Stimulated activated CD4-positive, alpha-beta T cell treated with anti-CD3 and anti-CD28 coated beads, Interleukin-4, amount 100 ng/mL, for 1 hour (primary cell): ENCODE data around the gene DR1.

Experiments
- DNase-seq: peaks from one replicate; pipeline ENCODE4 v3.0.0-alpha.2; 2020

DR1 gene

DNA sequence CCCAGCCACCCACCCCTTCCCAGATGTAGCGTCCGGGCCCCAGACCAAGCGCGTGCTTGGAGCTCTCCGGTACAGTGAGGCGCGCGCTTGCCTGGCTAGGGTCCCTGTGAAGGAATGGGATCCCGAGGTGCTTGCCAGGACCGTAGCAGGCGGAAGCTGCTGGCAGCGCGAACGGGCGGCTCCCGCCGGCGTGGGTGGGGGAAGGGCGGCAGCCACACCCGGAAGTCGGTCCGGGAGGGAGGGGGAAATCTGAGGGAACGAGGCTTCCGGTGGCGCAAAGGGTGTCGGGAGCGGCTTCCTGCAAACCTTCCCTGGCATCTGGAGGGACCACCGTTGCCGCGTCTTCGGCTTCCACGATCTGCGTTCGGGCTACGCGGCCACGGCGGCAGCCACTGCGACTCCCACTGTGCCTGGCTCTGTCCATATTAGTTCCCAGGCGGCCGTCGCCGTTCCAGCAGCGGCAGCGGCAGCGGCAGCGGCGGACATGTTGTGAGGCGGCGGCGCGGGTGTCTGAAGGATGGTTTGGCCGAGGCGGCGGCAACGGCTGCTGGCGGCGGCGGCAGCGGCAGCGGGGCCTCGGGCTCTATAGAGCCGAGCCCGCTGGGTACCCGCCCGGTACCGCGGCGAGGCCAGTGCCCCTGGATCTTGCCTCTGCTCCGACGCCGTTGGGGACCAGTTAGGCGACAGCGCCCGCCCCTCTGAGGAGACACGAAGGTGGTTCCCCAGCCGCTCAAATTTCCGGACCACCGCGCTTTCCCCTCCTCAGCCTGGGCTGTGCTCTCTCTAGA lies at the start of gene DR1:
TSS of gene DR1 (plus strand) at position 275 of the 788 bp plus-strand sequence. CDS start 739 bp downstream, outside the sequence.
- peak; percentile 93 for DNase-seq

DNA sequence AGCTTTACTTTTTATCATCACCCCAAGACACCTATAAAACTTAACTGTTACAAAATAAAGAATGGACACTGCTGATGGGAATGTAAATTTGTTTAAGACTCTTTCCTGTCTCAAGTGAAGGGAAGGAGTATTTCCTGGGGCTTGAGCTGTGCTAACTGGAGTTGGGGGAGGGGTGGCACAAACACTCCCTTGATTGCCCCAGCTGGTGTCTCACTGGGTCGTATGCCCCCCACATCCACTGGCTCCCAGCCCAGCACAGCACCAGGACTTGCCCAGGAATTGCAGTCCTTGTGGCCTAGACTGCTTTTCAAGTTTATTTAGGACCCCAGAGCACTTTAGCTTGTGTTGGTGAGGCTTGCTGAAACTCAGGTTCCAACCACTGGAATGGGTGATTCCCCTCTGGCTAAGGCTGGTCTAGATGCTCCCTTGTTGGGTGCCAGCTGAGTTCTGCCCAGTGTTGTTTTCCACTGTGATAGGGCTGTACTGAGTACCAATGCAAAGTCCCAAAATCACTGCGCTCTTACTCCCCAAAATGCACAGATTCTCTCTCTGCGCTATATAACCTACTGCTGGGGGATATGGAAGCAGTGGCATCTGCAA lies 49.1 kb upstream of the DR1 start:
- no peak for DNase-seq

GRCh38 chr1:93301131-93301530 lies 44.6 kb upstream of the DR1 start:
- DNase-seq: no peak

GRCh38 chr1:93302078-93302477 lies 43.6 kb upstream of the DR1 start:
- no peak for DNase-seq

DNA sequence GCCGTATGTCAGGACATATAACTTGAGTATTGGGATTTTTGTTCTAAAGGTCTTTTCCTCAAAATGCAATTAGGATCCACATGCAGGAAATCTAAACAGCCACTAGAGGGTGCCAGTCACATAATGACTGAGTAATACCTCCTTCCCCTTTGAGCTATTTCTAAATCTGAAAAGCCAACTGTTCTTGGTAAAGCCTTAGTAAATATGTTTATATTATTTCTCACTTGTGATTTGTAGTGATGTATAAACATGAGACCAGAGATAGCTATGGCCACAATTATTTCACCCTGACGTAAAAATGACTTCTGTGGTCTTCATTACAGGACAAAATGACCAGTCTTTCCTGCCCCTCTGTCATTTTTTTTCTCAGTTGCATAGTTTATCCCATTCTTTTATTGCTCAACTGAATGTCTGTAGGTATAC lies 41.0 kb upstream of the DR1 start:
- peak; percentile 6 for DNase-seq

DNA sequence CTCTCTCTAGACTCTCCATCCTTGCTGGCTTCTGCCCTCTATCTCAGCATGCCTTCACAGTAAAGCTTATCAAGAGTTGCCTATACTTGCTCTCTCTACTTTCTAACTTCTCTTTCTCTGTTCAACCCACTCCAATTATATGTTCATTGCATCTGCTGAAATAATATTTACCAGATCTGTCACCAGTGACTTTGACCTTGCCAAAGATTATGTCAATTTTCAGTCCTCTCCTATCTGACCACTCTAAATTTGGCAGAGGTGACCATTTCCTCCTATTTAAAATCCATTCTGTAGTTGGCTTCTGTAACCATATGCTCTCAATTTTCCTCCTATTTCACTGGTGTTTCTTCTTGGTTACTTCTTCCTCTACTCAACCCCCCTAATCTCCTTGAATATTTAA lies 38.8 kb upstream of the DR1 start:
- DNase-seq: no peak

- DNase-seq: no peak
Observed at GRCh38 chr1:93313026-93313425, 32.7 kb upstream of the DR1 start.

GRCh38 chr1:93317207-93317606 lies 28.5 kb upstream of the DR1 start:
- no peak for DNase-seq

DNA sequence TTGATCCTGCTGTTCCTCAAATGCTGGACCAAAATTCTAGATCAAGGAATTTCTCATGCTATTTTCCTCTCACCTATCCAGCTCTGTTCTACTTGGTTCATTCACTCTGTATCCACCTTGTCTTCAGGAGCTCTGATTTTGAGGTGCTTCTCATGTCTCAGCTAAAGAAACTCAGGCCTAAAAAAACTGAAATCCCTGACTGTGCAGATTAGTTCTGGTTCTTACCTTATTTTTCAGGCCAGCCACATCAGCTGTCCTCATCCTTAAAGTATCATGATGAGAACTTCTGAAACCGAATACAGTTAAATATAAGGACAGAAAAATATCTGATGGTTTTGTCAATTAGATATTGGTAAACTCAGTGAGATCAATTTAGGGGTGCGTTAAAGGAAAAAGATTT lies 27.8 kb upstream of the DR1 start:
- DNase-seq: no peak

GRCh38 chr1:93321720-93322119 lies 24.0 kb upstream of the DR1 start:
- DNase-seq: no peak

DNA sequence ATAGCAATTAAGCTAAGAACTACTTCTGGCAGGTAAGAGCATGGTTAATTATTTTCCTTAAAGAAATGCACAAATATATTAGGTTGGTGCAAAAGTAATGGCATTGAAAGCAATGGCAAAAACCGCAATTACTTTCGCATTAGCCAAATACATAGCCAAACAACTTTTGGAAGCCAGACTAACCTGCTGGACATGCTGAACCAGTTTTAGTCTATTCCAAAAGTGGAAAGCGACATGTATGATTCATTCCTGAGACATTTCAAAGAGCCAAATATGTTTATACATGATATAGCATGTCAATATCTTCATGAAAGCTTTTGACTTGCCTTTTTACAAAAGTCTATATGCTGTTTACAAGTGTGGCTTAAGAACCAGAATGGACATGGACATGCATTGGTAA lies 23.4 kb upstream of the DR1 start:
- no peak for DNase-seq

GRCh38 chr1:93323185-93323820 lies 22.4 kb upstream of the DR1 start:
- DNase-seq: no peak

GRCh38 chr1:93324486-93325464 lies 20.9 kb upstream of the DR1 start:
- no peak for DNase-seq

DNA sequence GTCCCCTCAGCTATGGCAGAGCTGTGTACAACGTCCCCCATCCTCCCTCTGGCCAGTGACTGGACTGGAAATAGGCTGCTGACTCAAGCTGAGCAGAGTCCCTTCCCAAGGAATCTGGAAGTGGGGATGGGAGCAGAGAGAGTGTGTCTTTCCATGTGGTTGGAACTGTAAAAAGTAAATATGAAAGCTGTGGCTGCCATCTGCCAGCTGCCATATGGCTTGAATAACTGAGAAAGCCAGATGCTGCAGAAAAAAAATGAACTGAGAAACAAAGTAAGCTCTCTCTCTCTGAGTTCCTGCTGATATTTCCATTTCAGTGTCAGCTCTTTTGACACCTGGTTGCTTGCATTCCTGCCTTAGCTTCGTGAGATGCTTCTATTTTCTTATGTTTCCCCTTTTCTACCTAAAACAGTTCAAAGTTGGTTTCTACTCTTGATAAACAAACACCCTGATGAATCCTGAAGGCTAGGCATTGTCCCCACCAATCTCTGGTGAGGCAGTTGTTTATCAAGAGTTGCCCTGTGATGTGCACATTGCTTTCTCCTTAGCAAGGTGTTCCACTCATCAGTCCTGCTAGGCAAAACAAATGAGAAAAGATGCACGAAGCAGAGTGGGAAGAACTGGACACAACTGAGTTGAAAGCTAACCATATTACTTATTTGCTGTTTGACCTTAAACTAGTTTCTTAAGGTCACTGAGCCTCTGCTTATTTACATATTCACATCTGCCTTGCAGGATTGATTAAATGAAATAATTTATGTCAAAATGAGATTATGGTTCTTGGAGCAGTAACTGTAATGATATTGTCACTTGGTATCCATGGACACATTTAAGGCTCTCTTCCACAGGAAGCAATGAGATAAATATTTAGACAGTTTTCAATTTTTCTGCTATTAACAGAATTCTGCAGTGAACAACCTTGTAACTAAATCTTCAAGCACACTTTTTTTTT lies 16.6 kb upstream of the DR1 start:
- no peak for DNase-seq

DNA sequence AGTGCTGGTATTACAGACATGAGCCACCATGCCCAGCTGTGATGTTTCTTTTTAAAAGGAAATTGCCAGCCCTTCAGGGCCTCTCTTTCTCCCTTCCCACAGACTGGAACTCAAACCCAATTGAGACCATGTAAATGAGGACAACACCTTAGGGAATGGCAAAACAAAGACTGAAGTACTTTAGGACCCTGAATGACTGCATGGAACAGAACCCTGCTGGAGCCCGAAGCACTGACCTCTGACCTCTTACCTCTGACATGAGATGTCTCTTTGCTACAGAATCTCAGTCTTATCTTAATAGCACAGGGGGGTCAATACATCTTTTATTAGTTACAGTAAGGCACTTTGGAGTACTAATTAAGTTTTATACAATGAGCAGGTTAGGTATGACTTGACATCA lies 15.5 kb upstream of the DR1 start:
- no peak for DNase-seq

- DNase-seq: no peak
Observed at GRCh38 chr1:93330617-93331016, 15.1 kb upstream of the DR1 start.

DNA sequence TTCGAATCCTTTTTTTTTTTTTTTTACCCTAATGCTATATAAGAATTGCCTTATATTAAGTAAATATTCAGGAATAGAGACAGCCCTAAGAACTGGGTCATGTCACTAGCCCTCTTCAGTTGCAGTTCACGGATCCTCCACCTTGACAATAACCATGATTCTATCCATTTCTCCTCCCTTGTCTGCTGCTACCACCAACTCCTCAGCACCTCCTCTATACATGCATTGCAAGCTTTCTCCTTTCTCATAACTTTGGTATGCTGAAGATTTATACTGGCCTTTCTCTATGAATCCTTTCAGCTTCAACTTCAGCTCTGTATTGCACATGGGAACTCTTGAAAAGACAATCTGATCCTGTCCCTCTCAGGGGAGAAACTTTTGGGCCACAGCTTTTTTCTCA lies 14.3 kb upstream of the DR1 start:
- no peak for DNase-seq

GRCh38 chr1:93332368-93332767 lies 13.3 kb upstream of the DR1 start:
- no peak for DNase-seq

DNA sequence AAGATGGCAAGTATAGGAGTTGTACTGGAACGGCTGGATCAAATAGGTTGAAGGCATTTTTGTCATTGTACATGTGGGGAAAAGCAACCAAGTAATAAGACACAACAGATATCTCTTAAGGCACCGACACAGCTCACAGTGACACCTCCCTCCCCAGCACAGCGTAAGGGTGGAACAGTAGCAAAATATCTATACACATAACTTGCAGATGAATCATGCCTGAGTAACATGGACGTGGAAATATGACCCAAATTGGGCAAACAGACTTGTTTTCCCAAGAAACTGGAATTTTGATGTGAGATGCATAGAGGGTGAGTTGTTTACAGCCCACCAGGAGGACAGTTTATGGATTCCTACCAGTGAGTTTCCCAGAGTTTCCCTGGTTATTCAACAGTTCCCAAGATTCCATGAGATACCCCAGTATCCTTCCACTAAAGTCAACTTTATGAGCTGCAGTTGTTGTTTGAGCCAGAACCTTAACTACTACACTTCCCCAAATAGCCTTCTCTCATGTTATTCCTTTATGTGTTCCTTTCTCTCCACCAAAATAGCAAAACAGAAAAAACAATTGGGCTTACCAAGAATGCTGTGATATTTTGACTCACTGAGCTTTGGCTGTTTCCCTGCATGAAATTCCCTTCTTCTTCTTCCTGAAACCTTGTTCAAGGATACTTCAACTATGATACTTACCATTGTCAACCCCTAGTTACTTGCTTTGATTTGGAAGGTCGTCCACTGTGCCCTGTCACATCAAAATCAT lies 7.1 kb upstream of the DR1 start:
- no peak for DNase-seq

DNA sequence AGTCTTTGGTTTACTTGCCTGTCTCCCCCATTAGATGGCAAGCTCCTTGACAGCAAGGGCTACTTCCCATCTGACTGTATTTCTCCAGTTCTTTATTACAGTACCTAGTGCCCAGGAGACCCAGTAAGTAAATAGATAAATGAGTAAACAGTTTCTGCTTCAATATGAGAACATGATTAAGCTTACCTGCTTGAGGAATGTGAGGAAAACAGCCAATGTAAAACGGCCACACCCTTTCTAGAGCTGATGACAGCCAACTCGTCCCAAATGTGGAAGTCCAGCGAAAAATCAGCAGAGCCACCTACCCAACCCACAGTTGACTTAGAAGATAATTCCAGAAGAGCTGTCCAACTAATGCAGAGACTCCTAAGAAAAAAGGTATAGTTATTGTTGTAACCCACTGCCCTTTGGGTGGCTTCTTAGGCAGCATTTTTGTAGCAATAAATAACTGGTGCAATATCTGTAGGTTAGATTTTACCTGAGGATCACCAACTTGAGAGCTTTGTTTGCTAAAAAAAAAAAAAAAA lies 6.5 kb upstream of the DR1 start:
- no peak for DNase-seq

DNA sequence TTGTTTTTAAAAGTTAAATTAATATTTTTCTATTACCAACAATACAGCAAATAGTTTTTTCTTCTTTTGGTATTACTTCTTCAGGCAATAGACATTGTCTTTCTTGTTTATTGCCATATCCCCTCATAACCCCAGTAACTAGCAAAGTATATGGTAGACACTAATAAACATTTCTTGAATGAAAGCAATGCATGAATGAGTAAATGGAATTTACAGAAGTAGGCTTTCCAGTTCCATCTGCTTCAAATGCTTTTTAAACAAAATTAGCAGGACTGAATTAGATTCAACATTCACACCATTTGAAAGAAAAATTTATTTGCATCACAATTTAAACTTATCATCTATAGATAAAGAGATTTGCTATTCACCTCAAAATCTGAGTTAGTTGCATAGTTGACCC lies 5.6 kb upstream of the DR1 start:
- no peak for DNase-seq
